PC-9 (cell line): ENCODE results near the gene KIZ. TPM values are rescaled to one million over a fixed set of nuclear protein-coding genes. Genes with fewer than 3 reads are reported as not detected.

Experiments used
- BruUV-seq: library from RNA; stranded (reverse); fragments of 400-500 nt; replicated peaks from 2 replicates; lab custom pipeline; 2021; lab: Mats Ljungman, UMichigan
- CTCF ChIA-PET: fragments of 300-600 bp; sonication (Branson Sonifier 250); formaldehyde crosslinking; loops from one replicate; lab custom pipeline; 2022; ENCODE audit warnings: antibody characterized with exemption; lab: Charles Lee
- POLR2A ChIA-PET: fragments of 300-600 bp; sonication (Branson Sonifier 250); formaldehyde crosslinking; loops from one replicate; lab custom pipeline; 2022; ENCODE audit warnings: antibody characterized with exemption; ENCODE audit not compliant: unreplicated experiment; lab: Charles Lee
- DNase-seq, 2 experiments: peaks; one replicate each; pipeline versions ENCODE4 v3.0.0 to v3.0.0-alpha.2; 2015 to 2022; ENCODE audit warnings: mixed read lengths in 1 of 2
- H2AFZ ChIP-seq: fragments of 200-600 bp; sonication (generic); 2 replicates; pipeline ENCODE4 v1.8.1; 2017; ENCODE audit warnings: antibody characterized with exemption
- H3F3A ChIP-seq: fragments of 200-600 bp; sonication (generic); 2 replicates; pipeline ENCODE4 v1.8.1; 2017; ENCODE audit warnings: antibody characterized with exemption, mild to moderate bottlenecking, low read depth; ENCODE audit not compliant: insufficient read depth
- H3K27ac ChIP-seq: fragments of 200-600 bp; sonication (generic); 2 replicates; pipeline ENCODE4 v1.6.1; 2016; ENCODE audit warnings: mixed run types
- H3K27me3 ChIP-seq: fragments of 200-600 bp; sonication (generic); 2 replicates; pipeline ENCODE4 v1.6.1; 2016; ENCODE audit warnings: low read depth, mixed run types; ENCODE audit not compliant: insufficient read depth
- H3K36me3 ChIP-seq: fragments of 200-600 bp; sonication (generic); 2 replicates; pipeline ENCODE4 v1.6.1; 2016; ENCODE audit warnings: low read depth, mixed run types
- H3K4me1 ChIP-seq: fragments of 200-600 bp; sonication (generic); replicated peaks from 2 replicates; pipeline ENCODE4 v1.6.1; 2016; ENCODE audit warnings: mixed run types; ENCODE audit not compliant: insufficient read depth
- H3K4me2 ChIP-seq: fragments of 200-600 bp; sonication (generic); 2 replicates; pipeline ENCODE4 v1.6.1; 2017; ENCODE audit warnings: mixed run types
- H3K4me3 ChIP-seq: fragments of 200-600 bp; sonication (generic); 2 replicates; pipeline ENCODE4 v1.6.1; 2016; ENCODE audit warnings: mixed run types
- H3K79me2 ChIP-seq: fragments of 200-600 bp; sonication (generic); 2 replicates; pipeline ENCODE4 v1.6.1; 2017; ENCODE audit warnings: low read depth, mixed run types
- H3K9me2 ChIP-seq: fragments of 200-600 bp; sonication (generic); 2 replicates; pipeline ENCODE4 v1.8.1; 2017; ENCODE audit warnings: mild to moderate bottlenecking; ENCODE audit not compliant: insufficient read depth
- H3K9me3 ChIP-seq: fragments of 200-600 bp; sonication (generic); 2 replicates; pipeline ENCODE4 v1.8.1; 2016; ENCODE audit warnings: low read depth; ENCODE audit not compliant: insufficient read depth
- H4K20me1 ChIP-seq: fragments of 200-600 bp; sonication (generic); 2 replicates; pipeline ENCODE4 v1.8.1; 2017; ENCODE audit not compliant: insufficient read depth
- EZH2 ChIP-seq: fragments of 200-600 bp; sonication (generic); IDR thresholded peaks from 2 replicates; pipeline ENCODE4 v1.8.0; 2017; ENCODE audit warnings: antibody characterized with exemption, low read depth
- intact Hi-C: fragments of 100-400 bp; cut with micrococcal nuclease; formaldehyde crosslinking; loops from one replicate; pipeline ENCODE4 v1.10.0; 2022; ENCODE audit not compliant: unreplicated experiment
- total RNA-seq: library from RNA; stranded (reverse); gene quantifications from 2 replicates; pipeline ENCODE4 v1.2.3, GENCODE V29; 2021
- TF ChIP-seq, protein P1 (sequence below): fragments of 200-600 bp; sonication (generic); conservative IDR thresholded peaks from 2 replicates; pipeline ENCODE4 v1.6.1; 2017; ENCODE audit warnings: mixed run types, antibody characterized with exemption, mild to moderate bottlenecking, moderate library complexity

KIZ gene
- total RNA-seq, 1 experiment from 2014 or later: 21.5 TPM

DNA sequence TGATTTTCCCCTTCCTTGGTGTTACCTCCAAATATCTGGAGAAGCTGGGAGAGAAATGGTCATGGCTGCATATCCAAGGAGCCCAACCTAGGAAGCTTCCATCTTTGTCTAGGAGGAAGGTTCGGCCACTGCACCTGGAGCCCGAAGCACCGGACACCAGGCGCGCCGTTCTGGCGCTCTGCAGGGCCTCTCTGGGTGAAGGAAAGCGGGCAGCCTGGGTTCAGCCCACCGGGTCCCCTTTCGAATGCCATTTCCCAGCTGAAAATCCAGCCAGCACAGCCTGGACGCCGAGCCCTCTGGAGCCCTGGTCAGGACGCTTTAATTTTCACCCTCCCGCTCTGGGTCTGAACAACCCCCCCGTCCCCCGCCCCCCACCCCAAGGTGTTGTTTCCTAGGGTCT, 21.0 kb upstream of the KIZ start:
- H3K36me3 ChIP-seq: no peaks in the 10 kb centered on the region
- H3K9me3 ChIP-seq: no peaks in the 10 kb centered on the region
- no peaks in the 10 kb centered on the region for H4K20me1 ChIP-seq
- no peaks in the 10 kb centered on the region for H3K79me2 ChIP-seq
- BruUV-seq: no TSS peak
- POLR2A ChIA-PET: no interaction called here
- no peak for DNase-seq
- no peaks in the 10 kb centered on the region for H3K4me1 ChIP-seq
- H3K4me2 ChIP-seq: no peak overlapping the region
- no peaks in the 10 kb centered on the region for H3F3A ChIP-seq
- H3K4me3 ChIP-seq: no peak overlapping the region
- no peaks in the 10 kb centered on the region for H3K9me2 ChIP-seq
- peaks cover 63% of the 10 kb centered on the region for H3K27me3 ChIP-seq
- no peak overlapping the region for H2AFZ ChIP-seq
- CTCF ChIA-PET: no interaction called here
- H3K27ac ChIP-seq: no peak overlapping the region
- intact Hi-C loops: no loop called here
- TF ChIP-seq, protein P1, sequence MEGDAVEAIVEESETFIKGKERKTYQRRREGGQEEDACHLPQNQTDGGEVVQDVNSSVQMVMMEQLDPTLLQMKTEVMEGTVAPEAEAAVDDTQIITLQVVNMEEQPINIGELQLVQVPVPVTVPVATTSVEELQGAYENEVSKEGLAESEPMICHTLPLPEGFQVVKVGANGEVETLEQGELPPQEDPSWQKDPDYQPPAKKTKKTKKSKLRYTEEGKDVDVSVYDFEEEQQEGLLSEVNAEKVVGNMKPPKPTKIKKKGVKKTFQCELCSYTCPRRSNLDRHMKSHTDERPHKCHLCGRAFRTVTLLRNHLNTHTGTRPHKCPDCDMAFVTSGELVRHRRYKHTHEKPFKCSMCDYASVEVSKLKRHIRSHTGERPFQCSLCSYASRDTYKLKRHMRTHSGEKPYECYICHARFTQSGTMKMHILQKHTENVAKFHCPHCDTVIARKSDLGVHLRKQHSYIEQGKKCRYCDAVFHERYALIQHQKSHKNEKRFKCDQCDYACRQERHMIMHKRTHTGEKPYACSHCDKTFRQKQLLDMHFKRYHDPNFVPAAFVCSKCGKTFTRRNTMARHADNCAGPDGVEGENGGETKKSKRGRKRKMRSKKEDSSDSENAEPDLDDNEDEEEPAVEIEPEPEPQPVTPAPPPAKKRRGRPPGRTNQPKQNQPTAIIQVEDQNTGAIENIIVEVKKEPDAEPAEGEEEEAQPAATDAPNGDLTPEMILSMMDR: no peak
- no peak for TF ChIP-seq EZH2

DNA sequence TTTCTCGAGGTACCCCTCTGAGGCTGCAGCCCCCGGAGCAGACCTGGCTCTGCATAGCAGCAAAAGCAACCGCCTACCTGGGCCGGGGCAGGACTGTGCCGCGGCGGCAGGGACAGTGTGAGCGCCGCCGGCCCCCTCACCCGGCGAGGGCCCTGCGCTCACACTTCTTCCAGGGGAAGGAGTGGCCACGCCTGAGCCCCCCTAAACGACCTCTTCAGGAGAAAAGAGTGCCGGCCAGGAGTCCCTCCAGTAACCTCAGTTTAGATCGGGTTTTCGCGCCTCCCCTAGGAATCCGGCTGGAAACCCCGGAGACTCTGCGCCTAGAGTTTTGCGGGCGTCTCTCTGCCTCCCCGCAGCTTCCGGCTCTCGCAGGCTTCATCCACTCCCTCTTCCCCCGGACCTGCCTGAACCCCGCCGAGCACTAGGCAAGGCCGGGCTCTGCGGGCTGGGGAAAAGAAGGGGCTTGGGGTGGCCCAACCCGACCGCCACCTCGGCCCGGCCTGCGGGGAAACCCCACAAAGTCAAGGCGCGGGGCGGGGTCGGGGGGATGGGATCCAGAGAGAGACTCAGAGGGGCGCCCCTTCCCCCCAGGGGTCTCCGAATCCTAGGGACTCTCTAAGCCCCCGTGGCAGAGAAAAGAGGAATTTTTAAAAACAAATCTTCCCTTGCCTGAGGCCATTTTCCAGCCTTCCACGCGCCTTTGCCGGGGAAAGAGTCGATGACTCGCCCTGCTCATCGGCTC, 20.3 kb upstream of the KIZ start:
- no TSS peak for BruUV-seq
- peaks cover 68% of the 10 kb centered on the region for H3K27me3 ChIP-seq
- no peaks in the 10 kb centered on the region for H3K9me3 ChIP-seq
- intact Hi-C loops: no loop called here
- H3K4me3 ChIP-seq: no peak overlapping the region
- no peaks in the 10 kb centered on the region for H3K36me3 ChIP-seq
- H2AFZ ChIP-seq: no peak overlapping the region
- H4K20me1 ChIP-seq: no peaks in the 10 kb centered on the region
- no peaks in the 10 kb centered on the region for H3K79me2 ChIP-seq
- TF ChIP-seq EZH2: no peak
- TF ChIP-seq, protein P1: no peak
- ChIA-PET CTCF (no interaction called here), POLR2A (no interaction called here)
- H3K9me2 ChIP-seq: no peaks in the 10 kb centered on the region
- no peak overlapping the region for H3K4me2 ChIP-seq
- no peaks in the 10 kb centered on the region for H3K4me1 ChIP-seq
- H3F3A ChIP-seq: no peaks in the 10 kb centered on the region
- DNase-seq: no peak
- no peak overlapping the region for H3K27ac ChIP-seq

DNA sequence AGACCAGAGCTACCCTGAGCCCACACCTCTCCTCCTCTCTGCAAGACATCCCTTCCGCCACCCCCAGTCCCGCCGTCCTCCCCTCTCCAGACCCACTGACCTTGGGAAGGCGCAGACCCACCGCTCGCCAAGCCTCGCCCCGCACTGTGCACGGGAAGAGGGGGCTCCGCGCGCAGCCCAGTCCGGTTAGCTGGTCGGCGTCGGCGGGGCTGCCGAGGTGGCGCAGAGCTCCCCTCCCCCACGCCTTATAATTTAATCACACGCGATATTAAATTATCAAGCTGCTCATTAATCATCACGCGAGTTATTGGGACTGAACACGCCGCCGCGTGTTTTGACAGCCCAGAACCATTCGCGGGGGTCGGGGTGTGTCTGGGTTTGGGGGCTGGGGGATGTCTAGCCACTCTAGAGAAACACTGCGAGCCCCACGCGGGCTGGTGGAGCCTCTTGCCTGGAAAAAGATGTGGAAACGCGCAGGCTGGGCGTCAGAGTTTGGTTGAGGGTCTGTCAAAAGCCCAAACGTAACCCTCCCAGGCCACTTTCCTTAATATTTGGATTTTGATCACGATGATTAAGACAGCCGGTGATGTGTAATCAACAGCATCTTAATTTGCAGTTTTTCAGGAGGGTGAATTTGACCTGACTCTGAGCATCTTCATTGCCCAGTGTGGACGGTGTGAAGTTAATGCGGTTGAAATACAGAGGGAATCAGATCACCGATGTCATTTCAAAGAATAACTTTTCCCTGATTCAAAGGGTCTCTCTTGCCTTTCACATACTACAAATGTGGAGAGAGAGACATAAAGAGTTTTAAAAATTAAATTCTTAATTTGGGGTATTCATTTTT, 19.5 kb upstream of the KIZ start, which contains the start of gene LINC00237:
Gene LINC00237, minus strand, starts transcription at position 188 of the 847 bp plus-strand sequence.
- Histone ChIP-seq H3K4me1 (no peaks in the 10 kb centered on the region), H3F3A (no peaks in the 10 kb centered on the region), H3K36me3 (no peaks in the 10 kb centered on the region), H3K27ac (no peak within 1 kb of the TSS), H3K9me2 (no peaks in the 10 kb centered on the region), H3K4me3 (no peak within 1 kb of the TSS), H2AFZ (no peak within 1 kb of the TSS), H4K20me1 (no peaks in the 10 kb centered on the region), H3K4me2 (no peak within 1 kb of the TSS), H3K9me3 (no peaks in the 10 kb centered on the region), H3K79me2 (no peaks in the 10 kb centered on the region), H3K27me3 (peaks cover 69% of the 10 kb centered on the region)
- ChIA-PET CTCF (no interaction called here), POLR2A (no interaction called here)
- no TSS peak for BruUV-seq
- intact Hi-C loops: no loop called here
- TF ChIP-seq EZH2: no peak
- TF ChIP-seq, protein P1: no peak
- DNase-seq: no peak
